HG02981 (cell line): ENCODE data around the gene ATP1B1.
A peak's percentile ranks its signal among the peaks of the same experiment; 100 is the strongest.

Experiments used
- ATAC-seq: cut with Tn5 transposase; IDR thresholded peaks from one replicate; pipeline ENCODE4 v1.9.1; 2021; ENCODE audit warnings: mild to moderate bottlenecking, moderate library complexity; ENCODE audit not compliant: unreplicated experiment

Gene ATP1B1

GRCh38 chr1:169106095-169106920 is at the start of gene ATP1B1:
ATP1B1 (plus strand) TSS chr1:169106690; CDS start chr1:169106830, 140 bp downstream.
- peak; percentile 84 for ATAC-seq

GRCh38 chr1:169059421-169059820 is 47.1 kb upstream of the ATP1B1 start:
- ATAC-seq, result no peak

- no peak for ATAC-seq
Measured at GRCh38 chr1:169060043-169060722, 46.3 kb upstream of the ATP1B1 start.

GRCh38 chr1:169060919-169061639 is 45.4 kb upstream of the ATP1B1 start:
- no peak for ATAC-seq

GRCh38 chr1:169062152-169062551 is 44.3 kb upstream of the ATP1B1 start:
- no peak for ATAC-seq

GRCh38 chr1:169064103-169064502 is 42.4 kb upstream of the ATP1B1 start:
- ATAC-seq, result no peak

- no peak for ATAC-seq
Measured at GRCh38 chr1:169070547-169070946, 35.9 kb upstream of the ATP1B1 start.

GRCh38 chr1:169070958-169071357 is 35.5 kb upstream of the ATP1B1 start:
- no peak for ATAC-seq

- ATAC-seq, result no peak
Measured at GRCh38 chr1:169072945-169073725, 33.4 kb upstream of the ATP1B1 start.

GRCh38 chr1:169078163-169078883 is 28.2 kb upstream of the ATP1B1 start:
- no peak for ATAC-seq

- ATAC-seq, result no peak
Measured at GRCh38 chr1:169081503-169082123, 24.9 kb upstream of the ATP1B1 start.

- ATAC-seq, result no peak
Measured at GRCh38 chr1:169085911-169086310, 20.6 kb upstream of the ATP1B1 start.

GRCh38 chr1:169086603-169087455 is 19.7 kb upstream of the ATP1B1 start:
- peak; percentile 41 for ATAC-seq

GRCh38 chr1:169087876-169088275 is 18.6 kb upstream of the ATP1B1 start:
- no peak for ATAC-seq

GRCh38 chr1:169089776-169090175 is 16.7 kb upstream of the ATP1B1 start:
- no peak for ATAC-seq

GRCh38 chr1:169090308-169090899 is 16.1 kb upstream of the ATP1B1 start:
- no peak for ATAC-seq

- ATAC-seq, result peak; percentile 31
Measured at GRCh38 chr1:169090900-169091311, 15.6 kb upstream of the ATP1B1 start.

- peak; percentile 78 for ATAC-seq
Measured at GRCh38 chr1:169091480-169091941, 15.0 kb upstream of the ATP1B1 start.
